ENCODE data around the gene CISH.
A peak's percentile ranks its signal among the peaks of the same experiment; 100 is the strongest.

Gene CISH

GRCh38 chr3:50630877-50631276 is 19.3 kb upstream of the CISH start:
- peak; percentile 71 for DNase-seq (ENCODE audit: low read depth)
- H3K4me3 ChIP-seq (ENCODE audit: low read depth, low read length), result no peak overlapping the region
- peak; percentile 6 for TF ChIP-seq CTCF (IDR thresholded peaks at IDR 0.05; ENCODE audit: low read depth, low read length, missing control alignments)
- in situ Hi-C loops (cut with HindIII; ENCODE audit: low sequenced_read_pairs), result no loop called here

- no peak overlapping the region for H3K4me3 ChIP-seq (ENCODE audit: low read depth, low read length)
- DNase-seq (ENCODE audit: low read depth), result no peak
- in situ Hi-C loops (cut with HindIII; ENCODE audit: low sequenced_read_pairs), result no loop called here
- TF ChIP-seq CTCF (IDR thresholded peaks at IDR 0.05; ENCODE audit: low read depth, low read length, missing control alignments), result no peak
These were observed 18.8 kb upstream of the CISH start for GRCh38 chr3:50630394-50630793.

GRCh38 chr3:50628601-50629000 is 17.0 kb upstream of the CISH start:
- no peak overlapping the region for H3K4me3 ChIP-seq (ENCODE audit: low read depth, low read length)
- in situ Hi-C loops (cut with HindIII; ENCODE audit: low sequenced_read_pairs), result no loop called here

DNA sequence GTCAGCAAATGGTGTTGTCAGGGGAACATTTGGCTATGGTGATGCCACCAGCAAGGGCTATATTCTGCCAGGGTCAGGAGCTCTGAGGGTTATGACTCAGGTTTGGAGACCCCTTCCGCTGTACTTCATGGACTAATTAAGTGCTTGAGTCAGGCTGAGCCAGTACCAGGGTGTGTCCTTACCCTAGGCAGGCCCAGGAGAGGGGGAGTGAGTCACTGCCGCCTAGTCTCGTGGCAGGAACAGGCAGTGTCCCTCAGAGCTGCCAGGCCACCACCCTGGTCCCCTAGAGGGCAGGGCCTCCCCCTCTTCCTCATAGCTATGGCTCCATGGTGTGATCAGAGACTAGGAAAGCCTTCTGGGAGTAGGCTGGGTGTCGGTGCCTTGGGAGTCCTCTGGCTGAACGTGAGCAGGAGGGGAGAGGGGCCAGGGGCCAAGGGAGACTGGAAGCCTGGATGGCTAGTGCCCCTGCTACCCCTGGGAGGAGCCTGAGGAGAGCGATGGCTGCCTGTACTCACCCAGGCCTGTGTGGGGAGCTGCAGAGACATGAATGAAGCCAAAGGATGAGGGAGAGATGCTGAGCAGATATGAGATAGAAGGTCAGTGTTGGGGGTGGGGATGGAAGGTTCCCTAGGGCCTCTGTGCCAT is 16.0 kb upstream of the CISH start:
- DNase-seq (ENCODE audit: low read depth), result no peak
- peak; percentile 58 for TF ChIP-seq CTCF (IDR thresholded peaks at IDR 0.05; ENCODE audit: low read depth, low read length, missing control alignments)
- in situ Hi-C loops (cut with HindIII; ENCODE audit: low sequenced_read_pairs), result no loop called here
- no peak overlapping the region for H3K4me3 ChIP-seq (ENCODE audit: low read depth, low read length)

More at GRCh38 chr3:50628601-50629000, 17.0 kb upstream of the CISH start:
- no peak for TF ChIP-seq CTCF (IDR thresholded peaks at IDR 0.05; ENCODE audit: low read depth, low read length, missing control alignments)
- no peak for DNase-seq (ENCODE audit: low read depth)

DNA sequence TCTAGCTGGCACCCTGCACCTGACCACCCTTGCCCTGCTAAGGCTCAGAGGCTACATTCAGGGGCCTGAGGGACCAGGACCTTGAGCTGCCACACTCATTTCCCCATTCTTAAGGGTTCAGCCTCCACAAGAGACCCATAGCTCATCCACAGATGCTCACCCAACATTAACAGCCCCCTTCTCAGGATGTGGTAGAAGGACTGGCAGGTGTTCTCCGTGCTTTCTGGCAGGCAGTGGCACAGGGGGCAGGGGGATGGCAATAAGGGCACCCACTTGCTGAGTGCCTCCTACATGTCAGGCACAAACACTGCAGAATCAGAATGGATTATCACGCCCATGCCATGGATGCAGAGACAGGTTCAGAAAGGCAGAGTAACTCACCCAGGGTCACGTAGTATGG is 14.8 kb upstream of the CISH start:
- no peak for DNase-seq (ENCODE audit: low read depth)
- no peak overlapping the region for H3K4me3 ChIP-seq (ENCODE audit: low read depth, low read length)
- TF ChIP-seq CTCF (IDR thresholded peaks at IDR 0.05; ENCODE audit: low read depth, low read length, missing control alignments), result no peak
- in situ Hi-C loops (cut with HindIII; ENCODE audit: low sequenced_read_pairs), result no loop called here

- in situ Hi-C loops (cut with HindIII; ENCODE audit: low sequenced_read_pairs), result no loop called here
- TF ChIP-seq CTCF (IDR thresholded peaks at IDR 0.05; ENCODE audit: low read depth, low read length, missing control alignments), result no peak
- DNase-seq (ENCODE audit: low read depth), result no peak
- H3K4me3 ChIP-seq (ENCODE audit: low read depth, low read length), result no peak overlapping the region
These were observed 13.9 kb upstream of the CISH start for GRCh38 chr3:50625231-50626182.
